Panc1 (cell line): ENCODE measurements around the gene UNCX.

Source experiments
- POLR2AphosphoS5 ChIP-seq: IDR thresholded peaks from 2 replicates; pipeline ENCODE4 v1.6.1; 2012; ENCODE audit warnings: mild to moderate bottlenecking, low read depth, low read length, moderate library complexity
- TF ChIP-seq, protein P1 (sequence below): fragments of 450-650 bp; IDR thresholded peaks from 2 replicates; pipeline ENCODE4 v1.5.1; 2017; ENCODE audit warnings: mild to moderate bottlenecking

DNA sequence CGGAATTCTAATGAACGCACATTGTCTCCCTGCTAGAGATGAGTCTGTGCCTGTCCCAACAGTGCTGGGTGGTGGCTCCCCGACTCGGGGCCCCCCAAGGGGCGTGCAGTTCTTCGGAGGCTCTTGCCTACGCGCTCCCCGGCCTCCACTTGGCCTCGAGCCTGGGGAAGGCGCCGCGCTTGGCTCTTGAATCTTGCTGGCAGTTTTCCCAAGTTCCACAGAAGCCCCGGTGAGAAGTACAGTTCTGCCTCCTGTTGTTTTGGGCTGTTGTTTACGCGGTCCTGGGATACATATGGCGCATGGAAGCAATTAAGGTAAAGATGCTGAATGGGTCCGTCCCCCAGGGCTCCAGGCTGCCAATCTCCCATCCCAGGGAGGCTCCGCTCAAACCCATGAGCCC is 32.6 kb upstream of the UNCX start:
- TF ChIP-seq, protein P1, sequence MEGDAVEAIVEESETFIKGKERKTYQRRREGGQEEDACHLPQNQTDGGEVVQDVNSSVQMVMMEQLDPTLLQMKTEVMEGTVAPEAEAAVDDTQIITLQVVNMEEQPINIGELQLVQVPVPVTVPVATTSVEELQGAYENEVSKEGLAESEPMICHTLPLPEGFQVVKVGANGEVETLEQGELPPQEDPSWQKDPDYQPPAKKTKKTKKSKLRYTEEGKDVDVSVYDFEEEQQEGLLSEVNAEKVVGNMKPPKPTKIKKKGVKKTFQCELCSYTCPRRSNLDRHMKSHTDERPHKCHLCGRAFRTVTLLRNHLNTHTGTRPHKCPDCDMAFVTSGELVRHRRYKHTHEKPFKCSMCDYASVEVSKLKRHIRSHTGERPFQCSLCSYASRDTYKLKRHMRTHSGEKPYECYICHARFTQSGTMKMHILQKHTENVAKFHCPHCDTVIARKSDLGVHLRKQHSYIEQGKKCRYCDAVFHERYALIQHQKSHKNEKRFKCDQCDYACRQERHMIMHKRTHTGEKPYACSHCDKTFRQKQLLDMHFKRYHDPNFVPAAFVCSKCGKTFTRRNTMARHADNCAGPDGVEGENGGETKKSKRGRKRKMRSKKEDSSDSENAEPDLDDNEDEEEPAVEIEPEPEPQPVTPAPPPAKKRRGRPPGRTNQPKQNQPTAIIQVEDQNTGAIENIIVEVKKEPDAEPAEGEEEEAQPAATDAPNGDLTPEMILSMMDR = no peak
- no peak for TF ChIP-seq POLR2AphosphoS5
